ENCODE data around the gene SLC22A23.

- no peak for TF ChIP-seq CTCF (IDR thresholded peaks at IDR 0.05)
- no peak for TF ChIP-seq POLR2A (IDR thresholded peaks at IDR 0.05)
Observed at GRCh38 chr6:3235486-3235885, 221.4 kb downstream of the SLC22A23 start.
